Liver (tissue), 9 donors: Measurements from ENCODE around the gene CAMKMT. TPM values are rescaled to one million over a fixed set of nuclear protein-coding genes. Genes with fewer than 3 reads are reported as not detected.

ENCODE experiments used
- DNase-seq: peaks from one replicate; pipeline ENCODE4 v3.0.0-alpha.2; 2017; ENCODE audit warnings: low spot score
- H3K27ac ChIP-seq, 2 donors: one replicate each; pipeline ENCODE4 v1.7.0; 2013; ENCODE audit warnings: inconsistent platforms in 2 of 2, low read length in 2 of 2, control low read depth in 1 of 2, low read depth in 1 of 2, mild to moderate bottlenecking in 1 of 2
- H3K27me3 ChIP-seq, 4 donors: one replicate each; pipeline versions ENCODE4 v1.6.1 to v1.7.0; 2013; ENCODE audit warnings: low read length in 3 of 4, inconsistent platforms in 1 of 4, mild to moderate bottlenecking in 1 of 4, moderate library complexity in 1 of 4; ENCODE audit not compliant: control insufficient read depth in 4 of 4, insufficient read depth in 4 of 4
- H3K36me3 ChIP-seq, 4 donors: one replicate each; pipeline versions ENCODE4 v1.6.1 to v1.7.0; 2013; ENCODE audit warnings: low read length in 3 of 4, mild to moderate bottlenecking in 3 of 4, low read depth in 1 of 4, moderate library complexity in 1 of 4; ENCODE audit not compliant: control insufficient read depth in 4 of 4, insufficient read depth in 3 of 4
- H3K4me1 ChIP-seq, 4 donors: one replicate each; pipeline versions ENCODE4 v1.6.1 to v1.7.0; 2013; ENCODE audit warnings: low read length in 3 of 4, mild to moderate bottlenecking in 3 of 4, moderate library complexity in 1 of 4; ENCODE audit not compliant: control insufficient read depth in 4 of 4, insufficient read depth in 4 of 4
- H3K4me3 ChIP-seq, 3 donors: one replicate each; pipeline versions ENCODE4 v1.6.1 to v1.7.0; 2013; ENCODE audit warnings: low read length in 3 of 3, control low read depth in 1 of 3, low read depth in 1 of 3, mild to moderate bottlenecking in 1 of 3
- H3K9ac ChIP-seq, 2 donors: one replicate each; pipeline ENCODE4 v1.7.0; 2013; ENCODE audit warnings: low read length in 2 of 2, mild to moderate bottlenecking in 2 of 2, moderate library complexity in 2 of 2, control low read depth in 1 of 2, low read depth in 1 of 2
- H3K9me3 ChIP-seq, 4 donors: one replicate each; pipeline versions ENCODE4 v1.6.1 to v1.7.0; 2013; ENCODE audit warnings: low read length in 3 of 4; ENCODE audit not compliant: control insufficient read depth in 4 of 4
- ATF3 ChIP-seq: IDR thresholded peaks from 2 replicates; pipeline ENCODE4 v1.6.1; 2016; ENCODE audit warnings: antibody characterized with exemption
- EGR1 ChIP-seq, 2 donors: IDR thresholded peaks; 2 replicates each; pipeline ENCODE4 v1.6.1; 2016 to 2018; ENCODE audit warnings: antibody characterized with exemption in 2 of 2, low read depth in 2 of 2
- FOXA1 ChIP-seq: IDR thresholded peaks from 2 replicates; pipeline ENCODE4 v1.6.1; 2016; ENCODE audit warnings: antibody characterized with exemption
- FOXA2 ChIP-seq: IDR thresholded peaks from 2 replicates; pipeline ENCODE4 v1.6.1; 2016; ENCODE audit warnings: antibody characterized with exemption
- GABPA ChIP-seq, 2 donors: IDR thresholded peaks in 1 of 2; conservative IDR thresholded peaks in 1 of 2; 2 replicates each; pipeline ENCODE4 v1.6.1; 2016; ENCODE audit warnings: antibody characterized with exemption in 2 of 2, mild to moderate bottlenecking in 1 of 2, moderate library complexity in 1 of 2
- HNF4A ChIP-seq, 2 donors: conservative IDR thresholded peaks; 2 replicates each; pipeline ENCODE4 v1.6.1; 2016; ENCODE audit warnings: antibody characterized with exemption in 2 of 2, mild to moderate bottlenecking in 2 of 2
- HNF4G ChIP-seq: IDR thresholded peaks from 2 replicates; pipeline ENCODE4 v1.6.1; 2016; ENCODE audit warnings: antibody characterized with exemption
- JUND ChIP-seq, 2 donors: IDR thresholded peaks; 2 replicates each; pipeline ENCODE4 v1.6.1; 2016; ENCODE audit warnings: antibody characterized with exemption in 2 of 2
- NR2F2 ChIP-seq: IDR thresholded peaks from 2 replicates; pipeline ENCODE4 v1.6.1; 2016; ENCODE audit warnings: antibody characterized with exemption
- RAD21 ChIP-seq, 2 donors: IDR thresholded peaks; 2 replicates each; pipeline ENCODE4 v1.6.1; 2016; ENCODE audit warnings: antibody characterized with exemption in 2 of 2, mild to moderate bottlenecking in 2 of 2
- RXRA ChIP-seq, 2 donors: IDR thresholded peaks; 2 replicates each; pipeline ENCODE4 v1.6.1; 2017 to 2018; ENCODE audit warnings: antibody characterized with exemption in 2 of 2, mild to moderate bottlenecking in 1 of 2
- SP1 ChIP-seq: IDR thresholded peaks from 2 replicates; pipeline ENCODE4 v1.6.1; 2018; ENCODE audit warnings: antibody characterized with exemption, mild to moderate bottlenecking
- TAF1 ChIP-seq: conservative IDR thresholded peaks from 2 replicates; pipeline ENCODE4 v1.6.1; 2016; ENCODE audit warnings: antibody characterized with exemption, mild to moderate bottlenecking
- YY1 ChIP-seq: IDR thresholded peaks from 2 replicates; pipeline ENCODE4 v1.6.1; 2016; ENCODE audit warnings: antibody characterized with exemption, mild to moderate bottlenecking
- ZBTB33 ChIP-seq: IDR thresholded peaks from 2 replicates; pipeline ENCODE4 v1.6.1; 2016; ENCODE audit warnings: antibody characterized with exemption
- WGBS: extraction: QIAGEN DNeasy Blood & Tissue Kit; methylation state at CpG from one replicate; pipeline ENCODE4 v1.1.7; 2013; 5-methylcytosine and 5-hydroxymethylcytosine counted together
- polyA plus RNA-seq, 2 donors: library from polyadenylated mRNA; stranded (reverse) in 1 of 2; unstranded in 1 of 2; fragments of 200-250 nt in 1 of 2; fragments of >200 nt in 1 of 2; fragmentation: Nextera tagmentation in 1 of 2; extraction: Ambion mirVana in 1 of 2; gene quantifications; one replicate each; pipeline versions ENCODE4 v1.2.1 to v1.2.3, GENCODE V29; 2013 to 2015
- total RNA-seq, 2 donors: library from RNA; depleted of rRNA; stranded (reverse); fragments of >200 nt; gene quantifications; one replicate each; pipeline ENCODE4 v1.2.3, GENCODE V29; 2014
- TF ChIP-seq, protein P1 (sequence below): fragments of 150-350 bp; IDR thresholded peaks from 2 replicates; pipeline ENCODE4 v1.5.1; 2017; ENCODE audit warnings: improper control_type of control experiment, low read depth, low read length; ENCODE audit not compliant: missing input control
- TF ChIP-seq, protein P2 (sequence below): IDR thresholded peaks from 2 replicates; pipeline ENCODE4 v1.6.1; 2016; ENCODE audit warnings: antibody characterized with exemption, mild to moderate bottlenecking
- TF ChIP-seq, protein P3 (sequence below): IDR thresholded peaks from 2 replicates; pipeline ENCODE4 v1.6.1; 2016; ENCODE audit warnings: antibody characterized with exemption
- donor health status: healthy.
- donor health status: healthy.
- donor health status: healthy.
- donor health status: healthy.
- donor health status: healthy.

Gene CAMKMT
- total and polyA plus RNA-seq, 4 donors: 1.5 to 12.7 (median 7.1) TPM

DNA sequence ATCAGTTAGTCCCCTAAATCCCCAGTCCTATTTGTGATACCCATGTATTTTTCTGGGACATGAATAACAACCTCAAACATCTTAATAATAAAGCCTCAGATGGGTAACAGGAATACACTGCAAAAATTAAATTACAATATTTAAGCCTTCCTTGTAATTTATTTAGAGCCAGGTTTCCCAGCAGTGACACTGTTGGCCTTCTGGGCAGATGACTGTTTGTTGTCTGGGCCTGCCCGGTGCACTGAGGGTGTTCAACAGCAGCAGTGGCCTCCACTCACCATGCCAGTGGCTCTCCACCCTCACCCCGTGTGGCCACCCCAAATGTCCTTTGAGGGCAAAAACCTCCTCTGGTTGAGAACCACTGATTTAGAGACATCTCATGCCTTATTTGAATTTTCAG, 309.5 kb downstream of the CAMKMT start:
- H3K27me3 ChIP-seq: no peaks in the 10 kb centered on the region
- no peaks in the 10 kb centered on the region for H3K9me3 ChIP-seq
- H3K4me1 ChIP-seq: no peaks in the 10 kb centered on the region
- H3K27ac ChIP-seq: no peak overlapping the region
- no peak overlapping the region for H3K9ac ChIP-seq
- no peak overlapping the region for H3K4me3 ChIP-seq
- TF ChIP-seq SP1: no peak
- no peak for TF ChIP-seq NR2F2
- TF ChIP-seq ATF3: no peak
- no peak for TF ChIP-seq HNF4G
- TF ChIP-seq, protein P1, sequence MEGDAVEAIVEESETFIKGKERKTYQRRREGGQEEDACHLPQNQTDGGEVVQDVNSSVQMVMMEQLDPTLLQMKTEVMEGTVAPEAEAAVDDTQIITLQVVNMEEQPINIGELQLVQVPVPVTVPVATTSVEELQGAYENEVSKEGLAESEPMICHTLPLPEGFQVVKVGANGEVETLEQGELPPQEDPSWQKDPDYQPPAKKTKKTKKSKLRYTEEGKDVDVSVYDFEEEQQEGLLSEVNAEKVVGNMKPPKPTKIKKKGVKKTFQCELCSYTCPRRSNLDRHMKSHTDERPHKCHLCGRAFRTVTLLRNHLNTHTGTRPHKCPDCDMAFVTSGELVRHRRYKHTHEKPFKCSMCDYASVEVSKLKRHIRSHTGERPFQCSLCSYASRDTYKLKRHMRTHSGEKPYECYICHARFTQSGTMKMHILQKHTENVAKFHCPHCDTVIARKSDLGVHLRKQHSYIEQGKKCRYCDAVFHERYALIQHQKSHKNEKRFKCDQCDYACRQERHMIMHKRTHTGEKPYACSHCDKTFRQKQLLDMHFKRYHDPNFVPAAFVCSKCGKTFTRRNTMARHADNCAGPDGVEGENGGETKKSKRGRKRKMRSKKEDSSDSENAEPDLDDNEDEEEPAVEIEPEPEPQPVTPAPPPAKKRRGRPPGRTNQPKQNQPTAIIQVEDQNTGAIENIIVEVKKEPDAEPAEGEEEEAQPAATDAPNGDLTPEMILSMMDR: no peak
- no peak for TF ChIP-seq HNF4A (conservative IDR thresholded peaks at IDR 0.05)
- TF ChIP-seq FOXA2: no peak
- no peak for TF ChIP-seq RAD21 (IDR thresholded peaks at IDR 0.05)
- TF ChIP-seq, protein P2, sequence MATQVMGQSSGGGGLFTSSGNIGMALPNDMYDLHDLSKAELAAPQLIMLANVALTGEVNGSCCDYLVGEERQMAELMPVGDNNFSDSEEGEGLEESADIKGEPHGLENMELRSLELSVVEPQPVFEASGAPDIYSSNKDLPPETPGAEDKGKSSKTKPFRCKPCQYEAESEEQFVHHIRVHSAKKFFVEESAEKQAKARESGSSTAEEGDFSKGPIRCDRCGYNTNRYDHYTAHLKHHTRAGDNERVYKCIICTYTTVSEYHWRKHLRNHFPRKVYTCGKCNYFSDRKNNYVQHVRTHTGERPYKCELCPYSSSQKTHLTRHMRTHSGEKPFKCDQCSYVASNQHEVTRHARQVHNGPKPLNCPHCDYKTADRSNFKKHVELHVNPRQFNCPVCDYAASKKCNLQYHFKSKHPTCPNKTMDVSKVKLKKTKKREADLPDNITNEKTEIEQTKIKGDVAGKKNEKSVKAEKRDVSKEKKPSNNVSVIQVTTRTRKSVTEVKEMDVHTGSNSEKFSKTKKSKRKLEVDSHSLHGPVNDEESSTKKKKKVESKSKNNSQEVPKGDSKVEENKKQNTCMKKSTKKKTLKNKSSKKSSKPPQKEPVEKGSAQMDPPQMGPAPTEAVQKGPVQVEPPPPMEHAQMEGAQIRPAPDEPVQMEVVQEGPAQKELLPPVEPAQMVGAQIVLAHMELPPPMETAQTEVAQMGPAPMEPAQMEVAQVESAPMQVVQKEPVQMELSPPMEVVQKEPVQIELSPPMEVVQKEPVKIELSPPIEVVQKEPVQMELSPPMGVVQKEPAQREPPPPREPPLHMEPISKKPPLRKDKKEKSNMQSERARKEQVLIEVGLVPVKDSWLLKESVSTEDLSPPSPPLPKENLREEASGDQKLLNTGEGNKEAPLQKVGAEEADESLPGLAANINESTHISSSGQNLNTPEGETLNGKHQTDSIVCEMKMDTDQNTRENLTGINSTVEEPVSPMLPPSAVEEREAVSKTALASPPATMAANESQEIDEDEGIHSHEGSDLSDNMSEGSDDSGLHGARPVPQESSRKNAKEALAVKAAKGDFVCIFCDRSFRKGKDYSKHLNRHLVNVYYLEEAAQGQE: no peak
- TF ChIP-seq, protein P3, sequence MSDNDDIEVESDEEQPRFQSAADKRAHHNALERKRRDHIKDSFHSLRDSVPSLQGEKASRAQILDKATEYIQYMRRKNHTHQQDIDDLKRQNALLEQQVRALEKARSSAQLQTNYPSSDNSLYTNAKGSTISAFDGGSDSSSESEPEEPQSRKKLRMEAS: no peak
- TF ChIP-seq ZBTB33: no peak
- no peak for TF ChIP-seq JUND (IDR thresholded peaks at IDR 0.05)
- TF ChIP-seq YY1: no peak
- no peak for TF ChIP-seq EGR1 (IDR thresholded peaks at IDR 0.05; ENCODE audit: low read depth in 2 of 2)
- TF ChIP-seq RXRA (IDR thresholded peaks at IDR 0.05): no peak
- WGBS: 94% methylated on average over 2 of the region's 2 CpGs
- no peaks in the 10 kb centered on the region for H3K36me3 ChIP-seq
- no peak for DNase-seq

GRCh38 chr2:44671916-44672315, 310.2 kb downstream of the CAMKMT start:
- WGBS: 96% methylated on average over 5 of the region's 5 CpGs
- TF ChIP-seq ATF3 (no peak), ZBTB33 (no peak), NR2F2 (no peak), HNF4G (no peak), YY1 (no peak), TAF1 (no peak), FOXA1 (no peak), RAD21 (IDR thresholded peaks at IDR 0.05) (no peak), HNF4A (conservative IDR thresholded peaks at IDR 0.05) (no peak), FOXA2 (no peak), SP1 (no peak), GABPA (IDR thresholded peaks at IDR 0.05 in 1 of 2, conservative IDR thresholded peaks at IDR 0.05 in 1 of 2) (no peak)
- TF ChIP-seq, protein P3: no peak
- TF ChIP-seq, protein P2: no peak

More at GRCh38 chr2:44671916-44672315, 310.2 kb downstream of the CAMKMT start:
- Histone ChIP-seq H3K4me1 (no peaks in the 10 kb centered on the region), H3K36me3 (no peaks in the 10 kb centered on the region), H3K27ac (no peak overlapping the region), H3K9ac (no peak overlapping the region), H3K9me3 (no peaks in the 10 kb centered on the region), H3K4me3 (no peak overlapping the region), H3K27me3 (no peaks in the 10 kb centered on the region)
- no peak for DNase-seq
